GM12874 (cell line): ENCODE measurements around the gene WFDC12.
A peak's percentile ranks its signal among the peaks of the same experiment; 100 is the strongest.

ENCODE experiments used
- TF ChIP-seq, protein P1 (sequence below): IDR thresholded peaks from 2 replicates; pipeline ENCODE4 v1.5.1; 2011; ENCODE audit warnings: low read depth, mild to moderate bottlenecking, control low read depth, low read length, moderate library complexity; ENCODE audit not compliant: insufficient read depth

The WFDC12 gene

DNA sequence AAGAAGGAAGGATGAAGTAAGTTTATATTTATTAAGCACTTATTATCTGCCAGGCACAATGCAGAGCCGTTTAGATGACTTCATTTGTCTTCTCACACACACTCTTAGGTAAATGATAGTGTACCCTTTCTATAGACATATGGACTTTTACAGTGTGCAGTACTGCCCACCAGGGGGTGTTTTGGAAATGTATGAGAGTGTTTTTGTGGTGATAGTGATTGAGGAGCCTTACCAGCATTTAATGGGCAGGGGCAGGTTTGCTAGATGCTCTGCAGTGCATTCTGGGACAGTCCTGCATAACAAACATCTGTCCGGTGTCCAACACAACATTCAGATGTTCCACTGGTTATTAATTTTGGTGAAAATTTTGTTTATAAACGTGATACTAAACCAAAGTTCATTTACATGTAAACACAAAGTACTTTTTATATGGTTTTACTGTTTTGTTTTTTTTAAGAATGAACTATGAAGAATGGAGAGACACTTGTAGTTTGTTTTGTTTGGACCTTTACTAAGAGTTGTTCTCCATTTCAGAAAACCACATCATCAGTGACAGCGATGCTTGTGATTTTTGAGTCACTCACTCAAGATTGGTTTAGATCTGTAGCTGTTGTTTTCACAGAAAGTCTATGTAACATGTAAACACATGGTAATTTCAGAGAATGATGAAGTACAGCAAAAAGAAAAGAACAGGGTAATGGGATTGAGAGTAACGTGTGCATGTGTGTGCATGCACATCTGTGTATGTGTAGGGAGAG is 43.2 kb downstream of the WFDC12 start:
- TF ChIP-seq, protein P1, sequence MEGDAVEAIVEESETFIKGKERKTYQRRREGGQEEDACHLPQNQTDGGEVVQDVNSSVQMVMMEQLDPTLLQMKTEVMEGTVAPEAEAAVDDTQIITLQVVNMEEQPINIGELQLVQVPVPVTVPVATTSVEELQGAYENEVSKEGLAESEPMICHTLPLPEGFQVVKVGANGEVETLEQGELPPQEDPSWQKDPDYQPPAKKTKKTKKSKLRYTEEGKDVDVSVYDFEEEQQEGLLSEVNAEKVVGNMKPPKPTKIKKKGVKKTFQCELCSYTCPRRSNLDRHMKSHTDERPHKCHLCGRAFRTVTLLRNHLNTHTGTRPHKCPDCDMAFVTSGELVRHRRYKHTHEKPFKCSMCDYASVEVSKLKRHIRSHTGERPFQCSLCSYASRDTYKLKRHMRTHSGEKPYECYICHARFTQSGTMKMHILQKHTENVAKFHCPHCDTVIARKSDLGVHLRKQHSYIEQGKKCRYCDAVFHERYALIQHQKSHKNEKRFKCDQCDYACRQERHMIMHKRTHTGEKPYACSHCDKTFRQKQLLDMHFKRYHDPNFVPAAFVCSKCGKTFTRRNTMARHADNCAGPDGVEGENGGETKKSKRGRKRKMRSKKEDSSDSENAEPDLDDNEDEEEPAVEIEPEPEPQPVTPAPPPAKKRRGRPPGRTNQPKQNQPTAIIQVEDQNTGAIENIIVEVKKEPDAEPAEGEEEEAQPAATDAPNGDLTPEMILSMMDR = peak; percentile 33; the same call in 1 of the 2 replicates

DNA sequence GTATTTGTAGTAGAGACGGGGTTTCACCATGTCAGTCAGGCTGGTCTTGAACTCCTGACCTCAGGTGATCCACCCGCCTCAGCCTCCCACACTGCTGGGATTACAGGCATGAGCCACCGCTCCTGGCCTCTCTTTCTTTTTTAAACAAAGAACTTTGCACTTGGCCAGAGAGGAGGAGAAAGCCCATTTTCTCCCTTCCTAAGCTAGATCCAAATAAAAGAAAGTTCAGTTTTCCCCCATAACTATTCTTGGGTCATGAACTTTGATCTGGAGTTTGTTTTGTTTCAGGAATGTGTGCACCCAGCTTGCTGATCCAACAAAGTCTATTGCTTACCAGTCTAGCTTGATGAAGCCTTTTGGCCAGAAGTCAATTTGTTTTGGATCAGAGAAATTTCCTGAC is 46.7 kb downstream of the WFDC12 start:
- TF ChIP-seq, protein P1 = no peak
